Tibial artery (tissue), 4 donors: Measurements from ENCODE around the gene HPS3.
A peak's percentile ranks its signal among the peaks of the same experiment; 100 is the strongest.

ENCODE experiments used
- DNase-seq, 2 donors: peaks; one replicate each; pipeline ENCODE4 v3.0.0-alpha.2; 2019
- H3K27ac ChIP-seq, 2 donors: fragments of 200-600 bp; sonication (generic) in 1 of 2; 1 replicate in 1 of 2; 2 replicates in 1 of 2; pipeline ENCODE4 v1.5.1; 2018 to 2019; ENCODE audit warnings: mild to moderate bottlenecking in 1 of 2
- H3K27me3 ChIP-seq, 2 donors: fragments of 200-600 bp; sonication (generic) in 1 of 2; one replicate each; pipeline versions ENCODE4 v1.5.1 to v1.6.0; 2016 to 2019
- H3K36me3 ChIP-seq, 3 donors: fragments of 200-600 bp; sonication (generic) in 2 of 3; one replicate each; pipeline ENCODE4 v1.5.1; 2016 to 2019; ENCODE audit warnings: mild to moderate bottlenecking in 2 of 3
- H3K4me1 ChIP-seq, 4 donors: fragments of 200-600 bp; sonication (generic) in 2 of 4; 1 replicate in 3 of 4; 2 replicates in 1 of 4; pipeline ENCODE4 v1.5.1; 2016 to 2019
- H3K4me3 ChIP-seq, 2 donors: fragments of 200-600 bp; sonication (generic) in 1 of 2; 1 replicate in 1 of 2; 2 replicates in 1 of 2; pipeline ENCODE4 v1.5.1; 2018 to 2019; ENCODE audit warnings: mild to moderate bottlenecking in 2 of 2
- H3K9me3 ChIP-seq, 3 donors: fragments of 200-600 bp; sonication (generic) in 1 of 3; one replicate each; pipeline ENCODE4 v1.5.1; 2016 to 2019
- intact Hi-C: fragments of 100-400 bp; cut with DNase I; formaldehyde crosslinking; loops from one replicate; pipeline ENCODE4 v1.15.0; 2023; ENCODE audit warnings: low total_unique reads
- TF ChIP-seq, protein P1 (sequence below), 2 experiments: fragments of 200-600 bp in 1 of 2; fragments of 450-650 bp in 1 of 2; IDR thresholded peaks; one replicate each; pipeline ENCODE4 v1.5.1; 2017 to 2019; ENCODE audit warnings: antibody characterized with exemption in 2 of 2, mild to moderate bottlenecking in 1 of 2, moderate library complexity in 1 of 2

HPS3 gene, protein sequence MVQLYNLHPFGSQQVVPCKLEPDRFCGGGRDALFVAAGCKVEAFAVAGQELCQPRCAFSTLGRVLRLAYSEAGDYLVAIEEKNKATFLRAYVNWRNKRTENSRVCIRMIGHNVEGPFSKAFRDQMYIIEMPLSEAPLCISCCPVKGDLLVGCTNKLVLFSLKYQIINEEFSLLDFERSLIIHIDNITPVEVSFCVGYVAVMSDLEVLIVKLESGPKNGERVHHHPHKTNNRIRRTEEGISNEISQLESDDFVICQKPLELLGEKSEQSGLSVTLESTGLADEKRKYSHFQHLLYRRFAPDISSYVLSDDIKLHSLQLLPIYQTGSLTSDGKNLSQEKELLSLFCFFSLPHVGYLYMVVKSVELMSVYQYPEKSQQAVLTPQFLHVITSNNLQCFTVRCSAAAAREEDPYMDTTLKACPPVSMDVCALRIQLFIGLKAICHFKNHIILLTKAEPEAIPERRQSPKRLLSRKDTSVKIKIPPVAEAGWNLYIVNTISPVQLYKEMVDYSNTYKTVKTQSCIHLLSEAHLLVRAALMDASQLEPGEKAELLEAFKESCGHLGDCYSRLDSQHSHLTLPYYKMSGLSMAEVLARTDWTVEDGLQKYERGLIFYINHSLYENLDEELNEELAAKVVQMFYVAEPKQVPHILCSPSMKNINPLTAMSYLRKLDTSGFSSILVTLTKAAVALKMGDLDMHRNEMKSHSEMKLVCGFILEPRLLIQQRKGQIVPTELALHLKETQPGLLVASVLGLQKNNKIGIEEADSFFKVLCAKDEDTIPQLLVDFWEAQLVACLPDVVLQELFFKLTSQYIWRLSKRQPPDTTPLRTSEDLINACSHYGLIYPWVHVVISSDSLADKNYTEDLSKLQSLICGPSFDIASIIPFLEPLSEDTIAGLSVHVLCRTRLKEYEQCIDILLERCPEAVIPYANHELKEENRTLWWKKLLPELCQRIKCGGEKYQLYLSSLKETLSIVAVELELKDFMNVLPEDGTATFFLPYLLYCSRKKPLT

DNA sequence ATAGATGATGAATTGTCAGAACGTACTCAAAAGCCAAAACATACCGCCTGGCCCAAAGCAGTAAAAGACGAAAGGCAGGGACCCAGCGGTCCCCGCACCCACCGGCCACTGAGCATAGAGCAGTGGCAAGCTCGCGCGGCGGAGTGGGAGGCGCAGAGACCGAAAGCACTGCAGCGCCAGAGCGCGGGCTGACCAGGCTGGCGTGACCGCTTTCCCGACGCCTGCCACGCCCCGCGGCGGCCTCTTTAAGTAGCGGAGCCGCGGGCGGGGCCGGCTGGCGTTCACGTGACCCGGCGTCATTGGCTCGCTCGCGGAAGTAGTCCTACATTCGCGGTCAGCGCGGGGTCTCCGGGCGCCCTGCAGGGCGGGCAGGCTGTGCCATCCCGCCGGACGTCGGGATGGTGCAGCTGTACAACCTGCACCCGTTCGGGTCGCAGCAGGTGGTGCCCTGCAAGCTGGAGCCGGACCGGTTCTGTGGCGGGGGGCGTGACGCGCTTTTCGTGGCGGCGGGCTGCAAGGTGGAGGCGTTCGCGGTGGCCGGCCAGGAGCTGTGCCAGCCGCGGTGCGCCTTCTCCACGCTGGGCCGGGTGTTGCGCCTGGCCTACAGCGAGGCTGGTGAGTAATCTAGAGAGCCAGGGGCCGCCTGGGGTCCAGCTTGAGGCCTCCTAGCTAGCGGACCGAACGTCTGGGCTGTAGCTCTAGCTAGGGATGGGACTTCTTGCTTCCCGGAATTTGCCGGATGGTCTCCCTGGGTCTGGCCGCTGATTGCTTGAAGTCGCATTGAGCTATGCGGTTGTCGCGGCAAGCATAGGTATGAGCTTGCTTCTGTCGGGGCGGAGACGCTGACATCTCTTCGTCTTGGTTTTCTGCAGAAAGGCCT is at the start of gene HPS3:
Gene HPS3, plus strand, starts transcription at position 313 of the 880 bp plus-strand sequence. Its CDS starts 86 bp downstream, at position 399.
- no peaks in the 10 kb centered on the region for H3K27me3 ChIP-seq
- peak within 1 kb of the TSS; percentile 82 to 87 for H3K27ac ChIP-seq
- intact Hi-C loops, result loop anchor here (5.0 to 10.0 kb wide), 2 partner anchors 37 to 365 kb away; no protein-coding TSS in a partner anchor
- no peaks in the 10 kb centered on the region for H3K36me3 ChIP-seq
- peaks cover 0 to 36% (median 19%) of the 10 kb centered on the region in 4 donors for H3K4me1 ChIP-seq
- H3K9me3 ChIP-seq, result no peaks in the 10 kb centered on the region
- TF ChIP-seq, protein P1, sequence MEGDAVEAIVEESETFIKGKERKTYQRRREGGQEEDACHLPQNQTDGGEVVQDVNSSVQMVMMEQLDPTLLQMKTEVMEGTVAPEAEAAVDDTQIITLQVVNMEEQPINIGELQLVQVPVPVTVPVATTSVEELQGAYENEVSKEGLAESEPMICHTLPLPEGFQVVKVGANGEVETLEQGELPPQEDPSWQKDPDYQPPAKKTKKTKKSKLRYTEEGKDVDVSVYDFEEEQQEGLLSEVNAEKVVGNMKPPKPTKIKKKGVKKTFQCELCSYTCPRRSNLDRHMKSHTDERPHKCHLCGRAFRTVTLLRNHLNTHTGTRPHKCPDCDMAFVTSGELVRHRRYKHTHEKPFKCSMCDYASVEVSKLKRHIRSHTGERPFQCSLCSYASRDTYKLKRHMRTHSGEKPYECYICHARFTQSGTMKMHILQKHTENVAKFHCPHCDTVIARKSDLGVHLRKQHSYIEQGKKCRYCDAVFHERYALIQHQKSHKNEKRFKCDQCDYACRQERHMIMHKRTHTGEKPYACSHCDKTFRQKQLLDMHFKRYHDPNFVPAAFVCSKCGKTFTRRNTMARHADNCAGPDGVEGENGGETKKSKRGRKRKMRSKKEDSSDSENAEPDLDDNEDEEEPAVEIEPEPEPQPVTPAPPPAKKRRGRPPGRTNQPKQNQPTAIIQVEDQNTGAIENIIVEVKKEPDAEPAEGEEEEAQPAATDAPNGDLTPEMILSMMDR (IDR thresholded peaks at IDR 0.05), result peak in 1 of 2 experiments; percentile 16
- DNase-seq, result peak; percentile 91 to 95
- H3K4me3 ChIP-seq, result peak within 1 kb of the TSS; percentile 81 to 95

DNA sequence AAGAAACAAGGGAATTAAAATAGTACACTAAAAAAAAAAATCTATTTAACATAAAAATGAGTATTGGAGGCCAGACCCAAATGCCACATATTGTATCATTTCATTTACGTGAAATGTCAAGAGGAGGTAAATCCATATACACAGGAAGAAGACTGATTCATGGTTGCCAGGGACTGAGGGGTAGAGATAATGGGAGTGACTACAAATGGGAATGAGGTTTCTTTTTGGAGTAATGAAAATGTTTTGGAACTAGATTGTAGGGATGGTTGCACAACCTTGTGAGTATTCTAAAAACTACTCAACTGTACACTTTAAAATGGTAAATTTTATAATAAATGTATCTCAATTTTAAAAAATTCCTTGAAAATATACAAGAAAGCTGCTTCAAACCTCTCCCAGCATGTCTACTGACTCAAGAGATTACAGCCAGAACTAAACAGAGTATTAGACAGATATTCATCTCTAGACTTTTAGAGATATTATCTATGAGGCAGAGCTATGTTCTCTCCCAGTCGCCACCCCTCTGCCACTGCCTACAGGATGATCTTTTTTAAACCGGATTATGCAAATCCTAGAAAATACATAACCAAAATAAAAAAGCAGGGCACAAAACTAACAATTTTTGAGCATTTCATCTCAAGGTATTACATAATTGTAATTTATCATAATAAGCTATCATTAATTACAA is 49.3 kb upstream of the HPS3 start:
- Histone ChIP-seq H3K9me3 (no peaks in the 10 kb centered on the region), H3K36me3 (peaks cover 0 to 9% (median 0%) of the 10 kb centered on the region in 3 donors), H3K4me1 (peaks cover 0 to 12% (median 6%) of the 10 kb centered on the region in 4 donors), H3K27ac (no peak overlapping the region), H3K27me3 (no peaks in the 10 kb centered on the region), H3K4me3 (no peak overlapping the region)
- DNase-seq, result no peak
- intact Hi-C loops, result no loop called here
- TF ChIP-seq, protein P1 (IDR thresholded peaks at IDR 0.05), result no peak

DNA sequence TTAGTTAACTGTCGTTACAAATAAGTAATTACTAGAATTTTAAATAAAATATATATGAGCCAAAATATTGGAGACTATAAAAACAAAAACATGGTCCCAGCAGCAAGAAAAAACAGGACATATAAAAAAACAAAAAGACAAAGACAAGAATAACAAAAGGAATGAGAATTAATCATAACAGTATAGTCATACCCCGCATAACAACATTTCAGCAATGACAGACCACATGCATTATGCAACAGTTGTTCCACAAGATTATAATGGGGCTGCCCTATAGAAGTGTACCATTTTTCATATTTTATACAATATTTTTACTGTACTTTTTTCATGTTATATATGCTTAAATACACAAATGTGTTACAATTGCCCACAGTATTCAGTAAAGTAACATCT is 48.7 kb upstream of the HPS3 start:
- Histone ChIP-seq H3K27ac (no peak overlapping the region), H3K4me1 (peaks cover 0 to 16% (median 7%) of the 10 kb centered on the region in 4 donors), H3K36me3 (peaks cover 0 to 4% (median 0%) of the 10 kb centered on the region in 3 donors), H3K4me3 (no peak overlapping the region), H3K9me3 (no peaks in the 10 kb centered on the region), H3K27me3 (no peaks in the 10 kb centered on the region)
- intact Hi-C loops, result no loop called here
- TF ChIP-seq, protein P1 (IDR thresholded peaks at IDR 0.05), result no peak
- no peak for DNase-seq

DNA sequence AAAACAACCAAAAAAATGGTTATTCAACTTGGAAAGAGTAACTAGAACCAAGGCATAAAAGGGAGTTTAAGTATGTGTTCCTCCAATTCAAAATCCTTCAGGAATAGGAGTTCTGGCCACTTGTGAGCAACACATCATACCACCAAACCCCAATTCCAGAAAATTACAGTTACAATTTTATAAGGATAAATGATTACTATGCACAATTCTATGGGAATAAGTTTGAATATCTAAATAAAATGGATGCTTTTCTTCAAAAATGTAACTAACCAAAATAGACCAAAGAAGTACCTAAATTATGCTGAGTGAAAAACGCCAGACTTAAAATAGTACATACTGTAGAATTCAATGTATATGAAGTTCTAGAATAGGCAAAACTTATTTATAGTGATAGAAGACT is 47.7 kb upstream of the HPS3 start:
- Histone ChIP-seq H3K27me3 (no peaks in the 10 kb centered on the region), H3K4me1 (peaks cover 0 to 17% (median 7%) of the 10 kb centered on the region in 4 donors), H3K27ac (no peak overlapping the region), H3K9me3 (no peaks in the 10 kb centered on the region), H3K36me3 (peaks cover 0 to 3% (median 0%) of the 10 kb centered on the region in 3 donors), H3K4me3 (no peak overlapping the region)
- no peak for DNase-seq
- TF ChIP-seq, protein P1 (IDR thresholded peaks at IDR 0.05), result no peak
- intact Hi-C loops, result no loop called here
